Measurements from ENCODE around the gene SEMA5A.

SEMA5A gene

DNA sequence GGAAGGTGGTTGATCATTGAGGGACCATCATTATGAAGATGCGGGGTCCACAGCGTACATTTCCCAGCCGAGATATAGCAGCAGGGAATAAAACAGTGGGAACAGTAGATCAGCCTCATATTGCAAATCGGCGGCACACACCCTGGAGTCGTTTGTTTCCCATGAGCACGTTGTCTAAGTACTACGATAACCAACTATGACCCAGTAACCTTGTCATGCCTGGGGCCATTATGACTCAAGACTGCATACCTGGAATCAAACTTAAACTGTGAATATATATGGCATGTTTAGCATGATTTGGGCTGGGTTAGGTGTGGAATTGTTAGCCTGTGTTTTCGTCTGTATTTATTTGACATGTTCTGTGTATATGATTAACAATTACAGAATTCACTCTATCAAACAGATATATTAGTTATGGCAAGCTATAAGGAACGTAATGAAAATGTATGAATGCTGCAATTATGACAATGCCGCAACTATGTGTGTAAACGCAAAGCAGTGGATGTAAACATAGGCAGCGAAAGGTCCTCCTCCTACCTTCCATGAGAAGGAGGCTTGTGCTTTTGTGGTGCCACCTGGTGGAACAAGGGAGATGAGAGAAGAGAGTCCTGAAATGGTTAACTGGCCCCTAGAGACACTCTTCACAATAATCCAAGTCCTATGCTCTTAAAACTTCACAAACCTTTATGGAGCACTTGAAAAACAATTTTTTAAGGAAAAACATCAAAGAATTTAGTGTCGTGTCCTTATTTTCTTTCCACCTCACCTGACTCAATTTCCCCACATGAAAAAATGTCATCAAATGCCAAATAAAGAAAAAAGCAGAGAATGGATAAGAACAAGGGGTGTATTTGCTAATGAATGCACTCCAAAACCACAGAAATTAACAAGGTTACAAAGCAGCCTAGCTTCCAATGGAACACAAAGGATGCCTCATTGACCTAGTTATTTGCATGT lies 47.1 kb downstream of the SEMA5A start:
- no peak overlapping the region for H2BK120ac ChIP-seq (ENCODE audit: low read depth, low read length)
- no peak overlapping the region for H3K9ac ChIP-seq (ENCODE audit: low read length)
- H3K79me2 ChIP-seq (ENCODE audit: control insufficient read depth, insufficient read depth, low read length): no peaks in the 10 kb centered on the region
- H2BK5ac ChIP-seq (ENCODE audit: low read length): no peak overlapping the region
- no peak overlapping the region for H3K23ac ChIP-seq (ENCODE audit: low read length)
- WGBS (ENCODE audit: extremely low coverage, insufficient coverage, low lambda C conversion rate): no CpG with 5 or more reads among the region's 14 CpGs
- H3K4me2 ChIP-seq (ENCODE audit: low read length): no peak overlapping the region
- no peak overlapping the region for H4K8ac ChIP-seq (ENCODE audit: low read depth, low read length)
- no peak overlapping the region for H2AK5ac ChIP-seq (ENCODE audit: low read length)
- peaks cover 3% of the 10 kb centered on the region for H3K79me1 ChIP-seq (ENCODE audit: low read length)
- H3K27me3 ChIP-seq (ENCODE audit: insufficient read depth, low read length, poor library complexity): no peaks in the 10 kb centered on the region
- H2BK15ac ChIP-seq (replicated peaks; ENCODE audit: low read depth): no peak overlapping the region
- H4K5ac ChIP-seq (ENCODE audit: low read length): no peak overlapping the region
- H3K56ac ChIP-seq (ENCODE audit: low read length): no peak overlapping the region
- H3K18ac ChIP-seq (ENCODE audit: low read length): no peak overlapping the region
- no peaks in the 10 kb centered on the region for H3K36me3 ChIP-seq (ENCODE audit: control insufficient read depth, insufficient read depth, low read length)
- DNase-seq: peak; percentile 82
- no peak overlapping the region for H3K4me3 ChIP-seq (ENCODE audit: low read length)
- no peaks in the 10 kb centered on the region for H3K4me1 ChIP-seq (ENCODE audit: control insufficient read depth, low read depth, low read length)
- H3K4ac ChIP-seq (ENCODE audit: low read depth, low read length): no peak overlapping the region
- no peak overlapping the region for H3K27ac ChIP-seq (ENCODE audit: low read depth, low read length)

- Histone ChIP-seq H3K79me2 (ENCODE audit: control insufficient read depth, insufficient read depth, low read length) (no peaks in the 10 kb centered on the region), H3K23ac (ENCODE audit: low read length) (no peak overlapping the region), H3K4ac (ENCODE audit: low read depth, low read length) (no peak overlapping the region), H3K27me3 (ENCODE audit: insufficient read depth, low read length, poor library complexity) (no peaks in the 10 kb centered on the region), H3K4me3 (ENCODE audit: low read length) (no peak overlapping the region), H2BK120ac (ENCODE audit: low read depth, low read length) (no peak overlapping the region), H3K9ac (ENCODE audit: low read length) (no peak overlapping the region), H2BK15ac (replicated peaks; ENCODE audit: low read depth) (no peak overlapping the region), H2BK5ac (ENCODE audit: low read length) (no peak overlapping the region), H3K4me2 (ENCODE audit: low read length) (no peak overlapping the region), H3K18ac (ENCODE audit: low read length) (no peak overlapping the region), H3K79me1 (ENCODE audit: low read length) (peaks cover 5% of the 10 kb centered on the region), H2AK5ac (ENCODE audit: low read length) (no peak overlapping the region), H3K27ac (ENCODE audit: low read depth, low read length) (no peak overlapping the region), H3K36me3 (ENCODE audit: control insufficient read depth, insufficient read depth, low read length) (no peaks in the 10 kb centered on the region), H4K5ac (ENCODE audit: low read length) (no peak overlapping the region), H4K8ac (ENCODE audit: low read depth, low read length) (no peak overlapping the region), H3K56ac (ENCODE audit: low read length) (no peak overlapping the region), H3K4me1 (ENCODE audit: control insufficient read depth, low read depth, low read length) (no peaks in the 10 kb centered on the region)
- no CpG with 5 or more reads among the region's 8 CpGs for WGBS (ENCODE audit: extremely low coverage, insufficient coverage, low lambda C conversion rate)
- no peak for DNase-seq
Measured at GRCh38 chr5:9497347-9497746, 48.5 kb downstream of the SEMA5A start.

DNA sequence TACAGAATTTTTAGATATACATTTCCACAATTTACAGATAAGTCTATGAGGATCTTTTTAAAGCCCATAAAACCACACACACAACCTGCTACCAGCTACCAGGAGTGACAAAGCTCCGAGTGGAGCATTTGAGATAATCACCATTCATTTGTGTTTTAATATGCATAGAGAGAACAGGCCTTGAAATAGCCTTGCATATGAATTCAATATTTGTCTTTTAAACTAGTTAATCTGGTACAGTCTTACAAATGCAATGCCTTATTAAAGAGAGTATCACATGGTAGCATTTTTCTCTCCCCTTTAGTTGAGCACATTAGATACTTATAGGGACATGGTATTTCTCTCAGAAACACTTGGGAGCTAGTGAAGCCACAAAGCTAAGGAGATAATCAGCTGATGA lies 49.1 kb downstream of the SEMA5A start:
- Histone ChIP-seq H2AK5ac (ENCODE audit: low read length) (no peak overlapping the region), H3K4me3 (ENCODE audit: low read length) (no peak overlapping the region), H3K27ac (ENCODE audit: low read depth, low read length) (no peak overlapping the region), H3K56ac (ENCODE audit: low read length) (no peak overlapping the region), H3K79me1 (ENCODE audit: low read length) (peaks cover 6% of the 10 kb centered on the region), H2BK5ac (ENCODE audit: low read length) (no peak overlapping the region), H3K4me1 (ENCODE audit: control insufficient read depth, low read depth, low read length) (no peaks in the 10 kb centered on the region), H3K4me2 (ENCODE audit: low read length) (no peak overlapping the region), H3K36me3 (ENCODE audit: control insufficient read depth, insufficient read depth, low read length) (no peaks in the 10 kb centered on the region), H3K79me2 (ENCODE audit: control insufficient read depth, insufficient read depth, low read length) (no peaks in the 10 kb centered on the region), H2BK120ac (ENCODE audit: low read depth, low read length) (no peak overlapping the region), H3K18ac (ENCODE audit: low read length) (no peak overlapping the region), H3K4ac (ENCODE audit: low read depth, low read length) (no peak overlapping the region), H4K5ac (ENCODE audit: low read length) (no peak overlapping the region), H4K8ac (ENCODE audit: low read depth, low read length) (no peak overlapping the region), H3K27me3 (ENCODE audit: insufficient read depth, low read length, poor library complexity) (no peaks in the 10 kb centered on the region), H3K23ac (ENCODE audit: low read length) (no peak overlapping the region), H3K9ac (ENCODE audit: low read length) (no peak overlapping the region), H2BK15ac (replicated peaks; ENCODE audit: low read depth) (no peak overlapping the region)
- no peak for DNase-seq
- no CpG with 5 or more reads among the region's 1 CpG for WGBS (ENCODE audit: extremely low coverage, insufficient coverage, low lambda C conversion rate)

GRCh38 chr5:9495121-9495520 lies 50.8 kb downstream of the SEMA5A start:
- no peak overlapping the region for H2BK5ac ChIP-seq (ENCODE audit: low read length)
- no peak overlapping the region for H3K4me3 ChIP-seq (ENCODE audit: low read length)
- no peak overlapping the region for H4K8ac ChIP-seq (ENCODE audit: low read depth, low read length)
- H3K56ac ChIP-seq (ENCODE audit: low read length): no peak overlapping the region
- H3K4ac ChIP-seq (ENCODE audit: low read depth, low read length): no peak overlapping the region
- no peak overlapping the region for H3K4me2 ChIP-seq (ENCODE audit: low read length)
- H2BK120ac ChIP-seq (ENCODE audit: low read depth, low read length): no peak overlapping the region
- no peak overlapping the region for H3K9ac ChIP-seq (ENCODE audit: low read length)
- peak overlapping the region; percentile 71 for H3K23ac ChIP-seq (ENCODE audit: low read length)
- H2AK5ac ChIP-seq (ENCODE audit: low read length): no peak overlapping the region
- DNase-seq: no peak
- H2BK15ac ChIP-seq (replicated peaks; ENCODE audit: low read depth): no peak overlapping the region
- H3K36me3 ChIP-seq (ENCODE audit: control insufficient read depth, insufficient read depth, low read length): no peaks in the 10 kb centered on the region
- H3K79me2 ChIP-seq (ENCODE audit: control insufficient read depth, insufficient read depth, low read length): no peaks in the 10 kb centered on the region
- H3K18ac ChIP-seq (ENCODE audit: low read length): no peak overlapping the region
- no peak overlapping the region for H3K27ac ChIP-seq (ENCODE audit: low read depth, low read length)
- no CpG with 5 or more reads among the region's 4 CpGs for WGBS (ENCODE audit: extremely low coverage, insufficient coverage, low lambda C conversion rate)
- H3K79me1 ChIP-seq (ENCODE audit: low read length): peaks cover 6% of the 10 kb centered on the region
- no peaks in the 10 kb centered on the region for H3K27me3 ChIP-seq (ENCODE audit: insufficient read depth, low read length, poor library complexity)
- no peak overlapping the region for H4K5ac ChIP-seq (ENCODE audit: low read length)
- no peaks in the 10 kb centered on the region for H3K4me1 ChIP-seq (ENCODE audit: control insufficient read depth, low read depth, low read length)

GRCh38 chr5:9494301-9494700 lies 51.6 kb downstream of the SEMA5A start:
- Histone ChIP-seq H3K18ac (ENCODE audit: low read length) (no peak overlapping the region), H3K4me1 (ENCODE audit: control insufficient read depth, low read depth, low read length) (no peaks in the 10 kb centered on the region), H3K4me3 (ENCODE audit: low read length) (no peak overlapping the region), H4K8ac (ENCODE audit: low read depth, low read length) (no peak overlapping the region), H2AK5ac (ENCODE audit: low read length) (no peak overlapping the region), H3K79me1 (ENCODE audit: low read length) (peaks cover 6% of the 10 kb centered on the region), H3K56ac (ENCODE audit: low read length) (no peak overlapping the region), H2BK120ac (ENCODE audit: low read depth, low read length) (no peak overlapping the region), H3K9ac (ENCODE audit: low read length) (no peak overlapping the region), H4K5ac (ENCODE audit: low read length) (no peak overlapping the region), H3K36me3 (ENCODE audit: control insufficient read depth, insufficient read depth, low read length) (no peaks in the 10 kb centered on the region), H3K4me2 (ENCODE audit: low read length) (no peak overlapping the region), H3K27me3 (ENCODE audit: insufficient read depth, low read length, poor library complexity) (no peaks in the 10 kb centered on the region), H3K4ac (ENCODE audit: low read depth, low read length) (no peak overlapping the region), H3K23ac (ENCODE audit: low read length) (no peak overlapping the region), H2BK5ac (ENCODE audit: low read length) (no peak overlapping the region), H3K79me2 (ENCODE audit: control insufficient read depth, insufficient read depth, low read length) (no peaks in the 10 kb centered on the region), H3K27ac (ENCODE audit: low read depth, low read length) (no peak overlapping the region), H2BK15ac (replicated peaks; ENCODE audit: low read depth) (no peak overlapping the region)
- no CpG with 5 or more reads among the region's 3 CpGs for WGBS (ENCODE audit: extremely low coverage, insufficient coverage, low lambda C conversion rate)
- DNase-seq: no peak
